SK-N-SH treated with all-trans-retinoic acid at 6 μM for 48 hours (cell line): ENCODE results near the gene ZNF778.

Experiments used
- ATAC-seq: fragments of 200-7000 bp; cut with Tn5 transposase; 3 replicates; pipeline ENCODE4 v1.9.1; 2020; ENCODE audit warnings: mild to moderate bottlenecking, moderate library complexity
- ARNTL ChIP-seq: fragments of 450-650 bp; formaldehyde crosslinking; IDR thresholded peaks from 2 replicates; pipeline ENCODE4 v1.5.0; 2020; ENCODE audit warnings: low read depth, mild to moderate bottlenecking, moderate library complexity, borderline replicate concordance
- BACH2 ChIP-seq: fragments of 250-450 bp; sonication (Bioruptor Pico); IDR thresholded peaks from 2 replicates; pipeline ENCODE4 v1.9.0; 2021; ENCODE audit warnings: mild to moderate bottlenecking, borderline replicate concordance
- CSDC2 ChIP-seq: fragments of 250-450 bp; sonication (Bioruptor Pico); IDR thresholded peaks from 2 replicates; pipeline ENCODE4 v1.5.0; 2020; ENCODE audit warnings: mild to moderate bottlenecking, moderate library complexity
- CSRNP3 ChIP-seq: fragments of 250-450 bp; sonication (Bioruptor Pico); IDR thresholded peaks from 2 replicates; pipeline ENCODE4 v1.5.1; 2021; ENCODE audit warnings: mild to moderate bottlenecking, moderate library complexity
- ESRRG ChIP-seq: fragments of 250-450 bp; sonication (Bioruptor Pico); IDR thresholded peaks from 2 replicates; pipeline ENCODE4 v1.6.1; 2021; ENCODE audit warnings: mild to moderate bottlenecking
- GLIS3 ChIP-seq: fragments of 250-450 bp; sonication (Bioruptor Pico); IDR thresholded peaks from 2 replicates; pipeline ENCODE4 v1.5.0; 2020; ENCODE audit warnings: mild to moderate bottlenecking, moderate library complexity
- ISL1 ChIP-seq: fragments of 250-450 bp; sonication (Bioruptor Pico); IDR thresholded peaks from 2 replicates; pipeline ENCODE4 v2.1.2; 2022; ENCODE audit warnings: mild to moderate bottlenecking, moderate library complexity
- PATZ1 ChIP-seq: fragments of 250-450 bp; sonication (Bioruptor Pico); IDR thresholded peaks from 2 replicates; pipeline ENCODE4 v1.8.0; 2020; ENCODE audit warnings: mild to moderate bottlenecking, moderate library complexity, borderline replicate concordance
- POU6F1 ChIP-seq: fragments of 250-450 bp; sonication (Bioruptor Pico); IDR thresholded peaks from 2 replicates; pipeline ENCODE4 v1.8.0; 2021; ENCODE audit warnings: low read depth, mild to moderate bottlenecking, moderate library complexity, borderline replicate concordance
- RARB ChIP-seq: fragments of 250-450 bp; sonication (Bioruptor Pico); IDR thresholded peaks from 2 replicates; pipeline ENCODE4 v1.8.0; 2021; ENCODE audit warnings: mild to moderate bottlenecking, moderate library complexity
- SNAI2 ChIP-seq: fragments of 250-450 bp; sonication (Bioruptor Pico); IDR thresholded peaks from 2 replicates; pipeline ENCODE4 v1.5.0; 2020; ENCODE audit warnings: mild to moderate bottlenecking, moderate library complexity
- TCF4 ChIP-seq: fragments of 250-450 bp; sonication (Bioruptor Pico); IDR thresholded peaks from 2 replicates; pipeline ENCODE4 v1.8.0; 2021; ENCODE audit warnings: mild to moderate bottlenecking, moderate library complexity, borderline replicate concordance
- TOX ChIP-seq: fragments of 250-450 bp; sonication (Bioruptor Pico); IDR thresholded peaks from 2 replicates; pipeline ENCODE4 v1.8.0; 2021; ENCODE audit warnings: mild to moderate bottlenecking, moderate library complexity, borderline replicate concordance
- ZC3H10 ChIP-seq: fragments of 250-450 bp; sonication (Bioruptor Pico); IDR thresholded peaks from 2 replicates; pipeline ENCODE4 v1.5.1; 2021; ENCODE audit warnings: mild to moderate bottlenecking, moderate library complexity
- ZFP3 ChIP-seq: fragments of 250-450 bp; sonication (Bioruptor Pico); IDR thresholded peaks from 2 replicates; pipeline ENCODE4 v1.5.0; 2020; ENCODE audit warnings: mild to moderate bottlenecking, moderate library complexity
- ZFP30 ChIP-seq: fragments of 450-650 bp; formaldehyde crosslinking; IDR thresholded peaks from 2 replicates; pipeline ENCODE4 v1.5.0; 2022; ENCODE audit warnings: mild to moderate bottlenecking, moderate library complexity
- ZNF565 ChIP-seq: fragments of 450-650 bp; formaldehyde crosslinking; conservative IDR thresholded peaks from 2 replicates; pipeline ENCODE4 v1.5.0; 2020; ENCODE audit warnings: low read depth, mild to moderate bottlenecking, moderate library complexity
- ZNF70 ChIP-seq: fragments of 450-650 bp; formaldehyde crosslinking; IDR thresholded peaks from 2 replicates; pipeline ENCODE4 v1.5.0; 2020; ENCODE audit warnings: mild to moderate bottlenecking, moderate library complexity
- ZNF8 ChIP-seq: fragments of 450-650 bp; formaldehyde crosslinking; IDR thresholded peaks from 2 replicates; pipeline ENCODE4 v1.5.0; 2020; ENCODE audit warnings: mild to moderate bottlenecking, moderate library complexity
- TF ChIP-seq, protein P1 (sequence below): fragments of 250-450 bp; sonication (Bioruptor Pico); IDR thresholded peaks from 2 replicates; pipeline ENCODE4 v1.5.1; 2020; ENCODE audit warnings: low read depth, mild to moderate bottlenecking, moderate library complexity
- TF ChIP-seq, protein P2 (sequence below): fragments of 250-450 bp; sonication (Bioruptor Pico); IDR thresholded peaks from 2 replicates; pipeline ENCODE4 v1.5.0; 2020; ENCODE audit warnings: mild to moderate bottlenecking, moderate library complexity

ZNF778 gene

DNA sequence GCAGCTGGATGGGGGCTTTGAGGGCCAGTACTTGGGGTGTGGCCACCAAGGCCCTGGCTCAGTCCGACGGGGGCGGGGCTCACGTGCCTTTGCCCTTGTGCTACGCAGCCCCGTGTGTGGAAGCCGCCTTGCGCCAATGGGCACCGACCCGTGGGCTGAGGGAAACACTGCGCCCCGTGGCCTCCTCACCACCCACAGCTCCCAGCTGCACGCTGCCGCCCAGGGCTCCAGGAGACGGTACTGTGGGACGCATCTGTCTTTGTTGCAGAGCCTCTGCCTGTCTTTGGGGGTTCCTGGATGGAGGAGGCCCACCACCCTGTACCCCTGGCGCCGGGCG, 38.4 kb upstream of the ZNF778 start:
- ATAC-seq = no peak
- TF ChIP-seq ISL1 (CRISPR knock-in tag) = no peak
- TF ChIP-seq TOX (CRISPR knock-in tag) = no peak
- no peak for TF ChIP-seq TCF4 (CRISPR knock-in tag)
- TF ChIP-seq ZC3H10 = no peak
- no peak for TF ChIP-seq ZNF565 (CRISPR knock-in tag)
- TF ChIP-seq RARB (CRISPR knock-in tag) = no peak
- no peak for TF ChIP-seq ZFP30 (CRISPR knock-in tag)
- TF ChIP-seq ESRRG (CRISPR knock-in tag) = no peak

DNA sequence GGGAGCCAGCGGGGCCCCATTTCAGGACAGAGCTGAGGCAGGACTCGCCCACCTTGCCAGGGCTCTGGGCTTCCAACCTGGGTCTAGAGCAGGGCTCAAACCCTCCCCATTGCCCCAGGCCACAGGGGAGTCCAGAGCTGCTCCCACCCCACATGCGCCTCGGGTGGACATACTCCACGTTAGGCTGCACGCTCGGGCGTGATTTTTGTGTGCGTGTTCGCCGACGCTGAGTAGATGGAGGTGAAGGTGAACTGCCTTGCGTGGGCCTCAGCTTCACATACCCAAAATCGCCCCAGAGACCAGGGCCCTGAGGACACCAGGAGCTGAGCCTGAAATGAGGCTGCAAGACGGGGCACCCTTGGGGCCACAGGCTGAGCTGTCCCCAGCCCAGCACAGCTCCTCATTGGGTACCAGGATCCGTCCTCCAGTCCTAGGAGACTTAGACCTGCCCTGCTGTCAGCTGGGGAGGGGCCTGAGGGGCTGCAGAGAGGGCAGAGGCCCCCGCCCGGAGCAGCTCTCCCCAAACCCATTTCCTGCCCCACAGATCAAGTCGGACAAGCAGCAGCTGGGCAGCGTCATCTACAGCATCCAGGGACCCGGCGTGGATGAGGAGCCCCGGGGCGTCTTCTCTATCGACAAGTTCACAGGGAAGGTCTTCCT, 37.7 kb upstream of the ZNF778 start:
- ATAC-seq = no peak
- no peak for TF ChIP-seq ZNF8 (CRISPR knock-in tag)
- TF ChIP-seq ZNF565 (CRISPR knock-in tag) = no peak
- no peak for TF ChIP-seq ARNTL (CRISPR knock-in tag)
- TF ChIP-seq, protein P1, sequence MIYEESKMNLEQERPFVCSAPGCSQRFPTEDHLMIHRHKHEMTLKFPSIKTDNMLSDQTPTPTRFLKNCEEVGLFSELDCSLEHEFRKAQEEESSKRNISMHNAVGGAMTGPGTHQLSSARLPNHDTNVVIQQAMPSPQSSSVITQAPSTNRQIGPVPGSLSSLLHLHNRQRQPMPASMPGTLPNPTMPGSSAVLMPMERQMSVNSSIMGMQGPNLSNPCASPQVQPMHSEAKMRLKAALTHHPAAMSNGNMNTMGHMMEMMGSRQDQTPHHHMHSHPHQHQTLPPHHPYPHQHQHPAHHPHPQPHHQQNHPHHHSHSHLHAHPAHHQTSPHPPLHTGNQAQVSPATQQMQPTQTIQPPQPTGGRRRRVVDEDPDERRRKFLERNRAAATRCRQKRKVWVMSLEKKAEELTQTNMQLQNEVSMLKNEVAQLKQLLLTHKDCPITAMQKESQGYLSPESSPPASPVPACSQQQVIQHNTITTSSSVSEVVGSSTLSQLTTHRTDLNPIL (CRISPR knock-in tag) = no peak
- no peak for TF ChIP-seq PATZ1
- no peak for TF ChIP-seq GLIS3 (CRISPR knock-in tag)
- no peak for TF ChIP-seq ZC3H10
- TF ChIP-seq CSDC2 (CRISPR knock-in tag) = no peak

GRCh38 chr16:89183463-89183862, 34.0 kb upstream of the ZNF778 start:
- ATAC-seq = no peak
- TF ChIP-seq ZFP3 (CRISPR knock-in tag) (no peak), RARB (CRISPR knock-in tag) (no peak), ARNTL (CRISPR knock-in tag) (no peak), ZC3H10 (no peak), CSRNP3 (CRISPR knock-in tag) (no peak), ZNF8 (CRISPR knock-in tag) (no peak), BACH2 (CRISPR knock-in tag) (no peak), PATZ1 (no peak), ESRRG (CRISPR knock-in tag) (no peak), ZNF70 (CRISPR knock-in tag) (no peak), TCF4 (CRISPR knock-in tag) (no peak), SNAI2 (CRISPR knock-in tag) (no peak), TOX (CRISPR knock-in tag) (no peak), POU6F1 (CRISPR knock-in tag) (no peak), ZNF565 (CRISPR knock-in tag) (no peak), CSDC2 (CRISPR knock-in tag) (no peak)
- TF ChIP-seq, protein P1 (CRISPR knock-in tag) = no peak
- TF ChIP-seq, protein P2, sequence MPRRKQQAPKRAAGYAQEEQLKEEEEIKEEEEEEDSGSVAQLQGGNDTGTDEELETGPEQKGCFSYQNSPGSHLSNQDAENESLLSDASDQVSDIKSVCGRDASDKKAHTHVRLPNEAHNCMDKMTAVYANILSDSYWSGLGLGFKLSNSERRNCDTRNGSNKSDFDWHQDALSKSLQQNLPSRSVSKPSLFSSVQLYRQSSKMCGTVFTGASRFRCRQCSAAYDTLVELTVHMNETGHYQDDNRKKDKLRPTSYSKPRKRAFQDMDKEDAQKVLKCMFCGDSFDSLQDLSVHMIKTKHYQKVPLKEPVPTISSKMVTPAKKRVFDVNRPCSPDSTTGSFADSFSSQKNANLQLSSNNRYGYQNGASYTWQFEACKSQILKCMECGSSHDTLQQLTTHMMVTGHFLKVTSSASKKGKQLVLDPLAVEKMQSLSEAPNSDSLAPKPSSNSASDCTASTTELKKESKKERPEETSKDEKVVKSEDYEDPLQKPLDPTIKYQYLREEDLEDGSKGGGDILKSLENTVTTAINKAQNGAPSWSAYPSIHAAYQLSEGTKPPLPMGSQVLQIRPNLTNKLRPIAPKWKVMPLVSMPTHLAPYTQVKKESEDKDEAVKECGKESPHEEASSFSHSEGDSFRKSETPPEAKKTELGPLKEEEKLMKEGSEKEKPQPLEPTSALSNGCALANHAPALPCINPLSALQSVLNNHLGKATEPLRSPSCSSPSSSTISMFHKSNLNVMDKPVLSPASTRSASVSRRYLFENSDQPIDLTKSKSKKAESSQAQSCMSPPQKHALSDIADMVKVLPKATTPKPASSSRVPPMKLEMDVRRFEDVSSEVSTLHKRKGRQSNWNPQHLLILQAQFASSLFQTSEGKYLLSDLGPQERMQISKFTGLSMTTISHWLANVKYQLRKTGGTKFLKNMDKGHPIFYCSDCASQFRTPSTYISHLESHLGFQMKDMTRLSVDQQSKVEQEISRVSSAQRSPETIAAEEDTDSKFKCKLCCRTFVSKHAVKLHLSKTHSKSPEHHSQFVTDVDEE = no peak
